NT2/D1 (cell line): Measurements from ENCODE around the gene STOX2.

Source experiments
- YY1 ChIP-seq: IDR thresholded peaks from 2 replicates; pipeline ENCODE4 v1.6.1; 2011; ENCODE audit not compliant: insufficient read length, insufficient read depth
- ZNF274 ChIP-seq: IDR thresholded peaks from 2 replicates; pipeline ENCODE4 v1.6.1; 2011; ENCODE audit warnings: mild to moderate bottlenecking, low read depth, low read length

GRCh38 chr4:183888564-183888963, 16.5 kb upstream of the STOX2 start:
- TF ChIP-seq YY1 = no peak
- no peak for TF ChIP-seq ZNF274
